GM23248 (cell line): Measurements from ENCODE around the gene CIT. TPM values are rescaled to one million over a fixed set of nuclear protein-coding genes. Genes with fewer than 3 reads are reported as not detected.
A peak's percentile ranks its signal among the peaks of the same experiment; 100 is the strongest.

ENCODE experiments used
- DNase-seq: peaks from one replicate; pipeline ENCODE4 v3.0.0-alpha.2; 2015
- H2AFZ ChIP-seq: fragments of 200-600 bp; sonication (generic); 2 replicates; pipeline ENCODE4 v1.6.1; 2016; ENCODE audit warnings: antibody characterized with exemption
- H3F3A ChIP-seq: fragments of 200-600 bp; sonication (generic); 2 replicates; pipeline ENCODE4 v1.6.1; 2016; ENCODE audit warnings: mild to moderate bottlenecking, antibody characterized with exemption, mixed run types; ENCODE audit not compliant: insufficient read depth
- H3K27ac ChIP-seq: fragments of 200-600 bp; sonication (generic); 2 replicates; pipeline ENCODE4 v1.5.1; 2016; ENCODE audit warnings: mild to moderate bottlenecking
- H3K27me3 ChIP-seq: fragments of 200-600 bp; sonication (generic); replicated peaks from 2 replicates; pipeline ENCODE4 v1.6.1; 2016; ENCODE audit warnings: mild to moderate bottlenecking; ENCODE audit not compliant: insufficient read depth
- H3K36me3 ChIP-seq: fragments of 200-600 bp; sonication (generic); 2 replicates; pipeline ENCODE4 v1.6.1; 2016; ENCODE audit warnings: low read depth, mild to moderate bottlenecking
- H3K4me1 ChIP-seq: fragments of 200-600 bp; sonication (generic); 2 replicates; pipeline ENCODE4 v1.6.1; 2016; ENCODE audit warnings: mild to moderate bottlenecking; ENCODE audit not compliant: insufficient read depth
- H3K4me2 ChIP-seq: fragments of 200-600 bp; sonication (generic); one replicate; pipeline ENCODE4 v1.6.1; 2016; ENCODE audit warnings: mild to moderate bottlenecking; ENCODE audit not compliant: unreplicated experiment
- H3K4me3 ChIP-seq: fragments of 200-600 bp; sonication (generic); 2 replicates; pipeline ENCODE4 v1.5.1; 2016; ENCODE audit warnings: mild to moderate bottlenecking
- H3K79me2 ChIP-seq: fragments of 200-600 bp; sonication (generic); 2 replicates; pipeline ENCODE4 v1.6.1; 2016; ENCODE audit warnings: mild to moderate bottlenecking; ENCODE audit not compliant: insufficient read depth
- H3K9ac ChIP-seq: fragments of 200-600 bp; sonication (generic); 2 replicates; pipeline ENCODE4 v1.6.1; 2016; ENCODE audit warnings: mild to moderate bottlenecking
- H3K9me2 ChIP-seq: fragments of 200-600 bp; sonication (generic); 2 replicates; pipeline ENCODE4 v1.6.1; 2016; ENCODE audit warnings: mixed run types, mild to moderate bottlenecking, moderate library complexity; ENCODE audit not compliant: insufficient read depth
- H3K9me3 ChIP-seq: fragments of 200-600 bp; sonication (generic); one replicate; pipeline ENCODE4 v1.6.1; 2017; ENCODE audit warnings: low read depth
- H4K20me1 ChIP-seq: fragments of 200-600 bp; sonication (generic); 2 replicates; pipeline ENCODE4 v1.6.0; 2016; ENCODE audit not compliant: insufficient read depth
- EZH2 ChIP-seq: fragments of 200-600 bp; sonication (generic); IDR thresholded peaks from 2 replicates; pipeline ENCODE4 v1.6.1; 2018; ENCODE audit warnings: antibody characterized with exemption, mild to moderate bottlenecking; ENCODE audit not compliant: insufficient read depth, poor library complexity, severe bottlenecking
- EZH2phosphoT487 ChIP-seq: fragments of 200-600 bp; sonication (generic); IDR thresholded peaks from 2 replicates; pipeline ENCODE4 v1.6.1; 2018; ENCODE audit warnings: antibody characterized with exemption, moderate library complexity, mild to moderate bottlenecking, low read depth; ENCODE audit not compliant: insufficient read depth
- WGBS, 2 experiments: methylation state at CpG; one replicate each; pipeline ENCODE4 v1.1.6; 2015 to 2017; ENCODE audit warnings: low lambda C conversion rate in 2 of 2, low coverage in 1 of 2; ENCODE audit errors: missing lambda C conversion rate in 2 of 2; 5-methylcytosine and 5-hydroxymethylcytosine counted together
- in situ Hi-C: fragments of 300-500 bp; cut with MboI; formaldehyde crosslinking; loops from 2 replicates; pipeline ENCODE4 v1.15.0; 2020
- polyA plus RNA-seq: library from polyadenylated mRNA; unstranded; fragments of >200 nt; fragmentation: Nextera tagmentation; extraction: Ambion mirVana; gene quantifications from 2 replicates; pipeline ENCODE4 v1.2.1, GENCODE V29; 2016
- total RNA-seq: library from RNA; depleted of rRNA; stranded (reverse); fragments of >200 nt; shearing (Covaris generic); gene quantifications from 2 replicates; pipeline ENCODE4 v1.2.3, GENCODE V29; 2014

Gene CIT
- total and polyA plus RNA-seq, 2 experiments from 2014 or later = 4.3 to 6.8 TPM

DNA sequence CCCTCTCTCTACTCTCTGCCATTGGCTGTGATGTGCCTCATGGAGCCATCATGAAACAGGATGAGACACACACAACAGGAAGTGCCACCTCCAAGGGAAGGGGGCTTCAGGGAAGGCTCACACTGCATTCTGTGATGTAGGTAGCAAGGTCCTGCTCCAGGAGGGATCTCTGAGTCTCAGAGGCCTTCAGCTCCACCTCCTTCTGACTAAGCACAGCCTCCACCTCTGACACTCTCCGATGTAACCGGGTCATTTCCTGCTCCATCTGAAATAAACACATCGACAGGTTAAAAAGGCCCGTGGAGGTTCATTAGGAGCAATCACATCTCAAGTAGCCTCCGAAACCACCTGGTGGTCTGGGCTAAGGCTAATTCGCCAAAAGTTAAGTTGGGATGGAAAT lies 93.3 kb downstream of the CIT start:
- no peak for DNase-seq
- no peak for TF ChIP-seq EZH2
- TF ChIP-seq EZH2phosphoT487 = no peak
- H3K79me2 ChIP-seq = no peaks in the 10 kb centered on the region
- 97 to 99% methylated on average over 6 of the region's 6 CpGs for WGBS, 2 experiments
- in situ Hi-C loops = no loop called here
- peaks cover 3% of the 10 kb centered on the region; the same call in 1 of the 2 replicates for H3K4me1 ChIP-seq
- no peak overlapping the region for H2AFZ ChIP-seq
- H3K36me3 ChIP-seq = no peaks in the 10 kb centered on the region
- H3K9ac ChIP-seq = no peak overlapping the region
- no peaks in the 10 kb centered on the region for H4K20me1 ChIP-seq
- no peaks in the 10 kb centered on the region for H3F3A ChIP-seq
- H3K4me3 ChIP-seq = no peak overlapping the region
- no peak overlapping the region for H3K27ac ChIP-seq
- no peaks in the 10 kb centered on the region for H3K27me3 ChIP-seq
- no peaks in the 10 kb centered on the region for H3K9me2 ChIP-seq
- no peaks in the 10 kb centered on the region for H3K9me3 ChIP-seq
- no peak overlapping the region for H3K4me2 ChIP-seq

GRCh38 chr12:119781804-119782203 lies 95.3 kb downstream of the CIT start:
- Histone ChIP-seq H3K36me3 (no peaks in the 10 kb centered on the region), H3K27ac (no peak overlapping the region), H3K4me1 (no peaks in the 10 kb centered on the region), H2AFZ (no peak overlapping the region), H3K4me3 (no peak overlapping the region), H3K9ac (no peak overlapping the region), H3K9me2 (no peaks in the 10 kb centered on the region), H3K4me2 (no peak overlapping the region), H3K9me3 (no peaks in the 10 kb centered on the region), H3F3A (no peaks in the 10 kb centered on the region), H4K20me1 (no peaks in the 10 kb centered on the region), H3K79me2 (no peaks in the 10 kb centered on the region), H3K27me3 (no peaks in the 10 kb centered on the region)
- no peak for DNase-seq
- 95 to 97% methylated on average over 2 of the region's 2 CpGs for WGBS, 2 experiments
- in situ Hi-C loops = no loop called here
- TF ChIP-seq EZH2phosphoT487 = no peak
- no peak for TF ChIP-seq EZH2

DNA sequence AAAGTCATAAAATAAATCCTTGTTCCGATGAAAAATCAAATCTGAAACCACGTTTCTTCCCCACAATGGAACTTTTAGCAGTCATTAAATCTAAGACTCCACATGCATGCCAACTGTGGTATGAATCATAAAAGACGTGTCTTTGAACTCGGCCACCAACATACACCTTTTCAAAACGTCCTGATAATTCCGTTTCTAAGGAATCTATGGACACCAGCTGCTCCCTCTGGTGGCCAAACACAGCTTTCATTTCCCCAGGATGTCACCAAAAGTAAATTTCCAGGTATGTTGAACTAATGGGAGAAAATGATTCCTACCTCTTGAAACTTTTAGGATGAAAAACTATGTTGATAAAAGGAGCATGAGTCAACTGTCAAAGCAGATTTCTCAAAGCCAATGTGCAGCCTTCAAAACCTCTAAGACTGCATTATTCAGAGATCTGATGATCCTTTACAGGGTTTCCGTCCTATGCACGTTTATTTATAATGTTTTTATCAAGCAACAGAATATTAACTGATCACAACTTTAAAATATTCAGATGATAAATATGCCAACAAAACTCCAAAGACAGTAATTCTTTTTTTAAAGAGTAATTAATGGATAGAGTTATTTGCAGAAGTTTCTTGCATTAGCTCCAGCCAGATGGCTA lies 96.2 kb downstream of the CIT start:
- H3K4me2 ChIP-seq = peak overlapping the region; percentile 55
- H3K9me2 ChIP-seq = no peaks in the 10 kb centered on the region
- no peaks in the 10 kb centered on the region for H3K36me3 ChIP-seq
- no peaks in the 10 kb centered on the region for H3K4me1 ChIP-seq
- H3K9me3 ChIP-seq = no peaks in the 10 kb centered on the region
- H3K79me2 ChIP-seq = no peaks in the 10 kb centered on the region
- no peak for TF ChIP-seq EZH2phosphoT487
- TF ChIP-seq EZH2 = no peak
- no peaks in the 10 kb centered on the region for H4K20me1 ChIP-seq
- no peak overlapping the region for H3K27ac ChIP-seq
- peak overlapping the region; percentile 66 for H2AFZ ChIP-seq
- no peaks in the 10 kb centered on the region for H3K27me3 ChIP-seq
- WGBS, 2 experiments = 33% methylated on average over 8 of the region's 8 CpGs
- no peak overlapping the region for H3K9ac ChIP-seq
- H3F3A ChIP-seq = no peaks in the 10 kb centered on the region
- in situ Hi-C loops = no loop called here
- peak overlapping the region; percentile 53; the same call in 1 of the 2 replicates for H3K4me3 ChIP-seq
- DNase-seq = peak; percentile 59

- H3F3A ChIP-seq = no peaks in the 10 kb centered on the region
- no peak overlapping the region for H3K4me2 ChIP-seq
- no peak overlapping the region for H2AFZ ChIP-seq
- DNase-seq = no peak
- no peak overlapping the region for H3K9ac ChIP-seq
- no peak for TF ChIP-seq EZH2phosphoT487
- H3K27me3 ChIP-seq = no peaks in the 10 kb centered on the region
- H3K4me1 ChIP-seq = peaks cover under 1% of the 10 kb centered on the region; the same call in 1 of the 2 replicates
- H3K27ac ChIP-seq = no peak overlapping the region
- no peak overlapping the region for H3K4me3 ChIP-seq
- no peaks in the 10 kb centered on the region for H3K9me3 ChIP-seq
- no peaks in the 10 kb centered on the region for H4K20me1 ChIP-seq
- H3K9me2 ChIP-seq = no peaks in the 10 kb centered on the region
- WGBS, 2 experiments = 95 to 96% methylated on average over 7 of the region's 7 CpGs
- in situ Hi-C loops = no loop called here
- no peaks in the 10 kb centered on the region for H3K79me2 ChIP-seq
- H3K36me3 ChIP-seq = no peaks in the 10 kb centered on the region
Observed at GRCh38 chr12:119775246-119775895, 101.7 kb downstream of the CIT start.
